OCI-LY1 (cell line): Measurements from ENCODE around the gene ATAD3C.
"Not testable (repeated sequence)": the region's sequence is repeated elsewhere in the genome, so short reads cannot be mapped to it uniquely, and the experiment has no call there.

Experiments
- H2AFZ ChIP-seq: fragments of 200-600 bp; sonication (generic), shearing (Covaris generic); 2 replicates; pipeline ENCODE4 v1.6.0; 2014; ENCODE audit warnings: antibody characterized with exemption, mild to moderate bottlenecking, low read length
- H3F3A ChIP-seq: fragments of 200-600 bp; sonication (generic), shearing (Covaris generic); 2 replicates; pipeline ENCODE4 v1.6.0; 2014; ENCODE audit warnings: mild to moderate bottlenecking, antibody characterized with exemption, low read length, moderate library complexity; ENCODE audit not compliant: insufficient read depth
- H3K27ac ChIP-seq: fragments of 200-600 bp; sonication (generic); 2 replicates; pipeline ENCODE4 v1.5.1; 2014; ENCODE audit warnings: low read length, mixed run types, mild to moderate bottlenecking, low read depth; ENCODE audit not compliant: poor library complexity, severe bottlenecking
- H3K27me3 ChIP-seq: fragments of 200-600 bp; sonication (generic); 2 replicates; pipeline ENCODE4 v1.6.0; 2014; ENCODE audit warnings: antibody characterized with exemption, mild to moderate bottlenecking, low read length, moderate library complexity; ENCODE audit not compliant: insufficient read depth
- H3K36me3 ChIP-seq: fragments of 200-600 bp; sonication (generic); 2 replicates; pipeline ENCODE4 v1.6.1; 2014; ENCODE audit warnings: mild to moderate bottlenecking, antibody characterized with exemption, low read length, moderate library complexity, mixed read lengths; ENCODE audit not compliant: insufficient read depth
- H3K4me1 ChIP-seq: fragments of 200-600 bp; sonication (generic); 2 replicates; pipeline ENCODE4 v1.5.1; 2014; ENCODE audit warnings: mild to moderate bottlenecking, low read length, moderate library complexity; ENCODE audit not compliant: insufficient read depth, severe bottlenecking
- H3K4me2 ChIP-seq: fragments of 200-600 bp; sonication (generic), shearing (Covaris generic); 2 replicates; pipeline ENCODE4 v1.6.1; 2014; ENCODE audit warnings: low read length
- H3K4me3 ChIP-seq: fragments of 200-600 bp; sonication (generic); 2 replicates; pipeline ENCODE4 v1.5.1; 2014; ENCODE audit warnings: low read length, low read depth, mild to moderate bottlenecking, mixed read lengths; ENCODE audit not compliant: poor library complexity, severe bottlenecking
- H3K79me2 ChIP-seq: fragments of 200-600 bp; shearing (Covaris generic); 2 replicates; pipeline ENCODE4 v1.6.1; 2016; ENCODE audit warnings: mixed run types, low read length, mixed read lengths; ENCODE audit not compliant: insufficient read depth
- H3K9ac ChIP-seq: fragments of 200-600 bp; sonication (generic), shearing (Covaris generic); 2 replicates; pipeline ENCODE4 v1.6.1; 2014; ENCODE audit warnings: mild to moderate bottlenecking, low read length, mixed read lengths
- H3K9me2 ChIP-seq: fragments of 200-600 bp; sonication (generic), shearing (Covaris generic); 2 replicates; pipeline ENCODE4 v1.6.1; 2014; ENCODE audit warnings: low read depth, mild to moderate bottlenecking, low read length, mixed read lengths
- H3K9me3 ChIP-seq: fragments of 200-600 bp; shearing (Covaris generic); 2 replicates; pipeline ENCODE4 v1.6.1; 2014; ENCODE audit warnings: low read length, mixed read lengths
- H4K20me1 ChIP-seq: fragments of 200-600 bp; sonication (generic), shearing (Covaris generic); 2 replicates; pipeline ENCODE4 v1.6.0; 2016; ENCODE audit warnings: mild to moderate bottlenecking, low read length; ENCODE audit not compliant: insufficient read depth
- CTCF ChIP-seq: fragments of 200-600 bp; sonication (generic), shearing (Covaris generic); IDR thresholded peaks from 2 replicates; pipeline ENCODE4 v1.5.1; 2017; ENCODE audit warnings: mild to moderate bottlenecking, antibody characterized with exemption, low read length, moderate library complexity, mixed read lengths
- EZH2 ChIP-seq: fragments of 200-600 bp; sonication (generic), shearing (Covaris generic); IDR thresholded peaks from 2 replicates; pipeline ENCODE4 v1.8.0; 2017; ENCODE audit warnings: borderline replicate concordance, mixed run types, mild to moderate bottlenecking, antibody characterized with exemption, low read length, moderate library complexity, mixed read lengths

Gene ATAD3C

GRCh38 chr1:1407636-1408318 is 41.7 kb upstream of the ATAD3C start:
- Histone ChIP-seq H3K4me2 (peak overlapping the region; percentile 70), H3K9me2 (no peaks in the 10 kb centered on the region), H3K4me3 (peak overlapping the region; percentile 78), H3K4me1 (peaks cover 21% of the 10 kb centered on the region), H3K79me2 (peaks cover 27% of the 10 kb centered on the region), H3K36me3 (peaks cover 50% of the 10 kb centered on the region), H4K20me1 (no peaks in the 10 kb centered on the region), H3F3A (no peaks in the 10 kb centered on the region), H2AFZ (no peak overlapping the region), H3K9ac (peak overlapping the region; percentile 86), H3K27me3 (no peaks in the 10 kb centered on the region), H3K9me3 (peaks cover 7% of the 10 kb centered on the region; the same call in 1 of the 2 replicates), H3K27ac (no peak overlapping the region)
- TF ChIP-seq EZH2, result no peak

GRCh38 chr1:1410238-1410637 is 39.3 kb upstream of the ATAD3C start:
- not testable (repeated sequence) for H4K20me1 ChIP-seq, H3F3A ChIP-seq, H3K9me3 ChIP-seq, H3K4me2 ChIP-seq, H3K9ac ChIP-seq, H2AFZ ChIP-seq, H3K9me2 ChIP-seq, H3K27ac ChIP-seq, H3K27me3 ChIP-seq, H3K4me3 ChIP-seq
- Histone ChIP-seq H3K4me1 (peaks cover 21% of the 10 kb centered on the region), H3K36me3 (peaks cover 28% of the 10 kb centered on the region), H3K79me2 (peaks cover 27% of the 10 kb centered on the region)

DNA sequence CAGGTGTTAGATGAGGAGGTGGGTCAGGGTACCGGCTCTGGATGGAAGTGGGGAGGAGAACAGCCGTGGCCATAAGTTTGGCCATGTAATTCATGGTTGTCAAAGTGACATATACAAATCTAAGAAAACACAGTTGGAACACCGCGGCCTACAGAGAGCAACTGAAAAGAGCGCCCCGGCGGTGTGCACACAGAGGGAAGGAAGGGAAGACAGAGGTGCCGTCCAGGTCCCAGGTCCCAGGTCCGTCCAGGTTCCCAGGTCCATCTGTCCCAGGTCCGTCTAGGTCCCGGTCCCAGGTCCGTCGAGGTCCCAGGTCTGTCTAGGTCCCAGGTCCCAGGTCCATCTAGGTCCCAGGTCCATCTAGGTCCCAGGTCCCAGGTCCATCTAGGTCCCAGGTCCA is 37.9 kb upstream of the ATAD3C start:
- Histone ChIP-seq H4K20me1 (no peaks in the 10 kb centered on the region), H3K27me3 (no peaks in the 10 kb centered on the region; the same call in 1 of the 2 replicates), H3K4me3 (no peak overlapping the region), H3K9me2 (no peaks in the 10 kb centered on the region), H3K9me3 (peaks cover 9% of the 10 kb centered on the region; the same call in 1 of the 2 replicates), H3K4me1 (peaks cover 9% of the 10 kb centered on the region), H3F3A (no peaks in the 10 kb centered on the region), H3K27ac (no peak overlapping the region), H3K36me3 (peaks cover 15% of the 10 kb centered on the region), H3K4me2 (no peak overlapping the region), H3K79me2 (peaks cover 14% of the 10 kb centered on the region), H3K9ac (no peak overlapping the region), H2AFZ (no peak overlapping the region)
- TF ChIP-seq EZH2 (no peak), CTCF (no peak)

GRCh38 chr1:1412311-1412902 is 37.1 kb upstream of the ATAD3C start:
- H3F3A ChIP-seq, H3K27ac ChIP-seq, H4K20me1 ChIP-seq, H3K9me3 ChIP-seq, H3K4me1 ChIP-seq, H2AFZ ChIP-seq, H3K9me2 ChIP-seq, H3K4me3 ChIP-seq, H3K9ac ChIP-seq, H3K4me2 ChIP-seq, H3K27me3 ChIP-seq: not testable (repeated sequence)
- H3K79me2 ChIP-seq, result peaks cover 10% of the 10 kb centered on the region
- peaks cover 14% of the 10 kb centered on the region for H3K36me3 ChIP-seq
